CD4-positive, alpha-beta T cell (primary cell): ENCODE data around the gene ZNF335. TPM values are rescaled to one million over a fixed set of nuclear protein-coding genes. Genes with fewer than 3 reads are reported as not detected.
A peak's percentile ranks its signal among the peaks of the same experiment; 100 is the strongest.

Experiments
- ATAC-seq: fragments of 200-7000 bp; cut with Tn5 transposase; one replicate; pipeline ENCODE4 v1.10.0; 2022; ENCODE audit warnings: mild to moderate bottlenecking; ENCODE audit not compliant: poor library complexity
- CTCF ChIA-PET: fragments of 350-600 bp; sonication (Branson Sonifier 250); formaldehyde crosslinking; loops from one replicate; lab custom pipeline; 2021; ENCODE audit warnings: antibody characterized with exemption, inconsistent platforms; lab: Charles Lee
- POLR2A ChIA-PET: fragments of 350-600 bp; sonication (Branson Sonifier 250); formaldehyde crosslinking; loops from one replicate; lab custom pipeline; 2021; ENCODE audit warnings: antibody characterized with exemption, inconsistent platforms; lab: Charles Lee
- DNase-seq, 14 experiments: peaks; one replicate each; pipeline ENCODE4 v3.0.0-alpha.2; 2013 to 2020; ENCODE audit warnings: mixed read lengths in 2 of 14
- H3K27ac ChIP-seq, 2 donors: one replicate each; pipeline versions ENCODE4 v1.5.1 to v1.7.0; 2013; ENCODE audit warnings: low read length in 2 of 2, low read depth in 1 of 2, mild to moderate bottlenecking in 1 of 2
- H3K27me3 ChIP-seq, 2 experiments: 1 replicate in 1 of 2; 2 replicates in 1 of 2; pipeline versions ENCODE4 v1.6.1 to v1.7.0; 2013; ENCODE audit warnings: low read length in 2 of 2, control low read depth in 1 of 2, mild to moderate bottlenecking in 1 of 2, moderate library complexity in 1 of 2; ENCODE audit not compliant: insufficient read depth in 2 of 2, control insufficient read depth in 1 of 2
- H3K36me3 ChIP-seq: one replicate; pipeline ENCODE4 v1.6.1; 2013; ENCODE audit warnings: low read length, control low read depth; ENCODE audit not compliant: insufficient read depth
- H3K4me1 ChIP-seq: one replicate; pipeline ENCODE4 v1.6.1; 2013; ENCODE audit warnings: low read length, control low read depth; ENCODE audit not compliant: insufficient read depth
- H3K4me3 ChIP-seq: one replicate; pipeline ENCODE4 v1.5.1; 2013; ENCODE audit warnings: mild to moderate bottlenecking, low read length, moderate library complexity
- H3K9me3 ChIP-seq, 2 experiments: 1 replicate in 1 of 2; 2 replicates in 1 of 2; pipeline versions ENCODE4 v1.6.1 to v1.7.0; 2013; ENCODE audit warnings: low read length in 2 of 2, mild to moderate bottlenecking in 2 of 2, control low read depth in 1 of 2, moderate library complexity in 1 of 2; ENCODE audit not compliant: control insufficient read depth in 1 of 2, insufficient read depth in 1 of 2
- H3K27ac Mint-ChIP-seq: one replicate; pipeline ENCODE4 v1.8.0; 2020; ENCODE audit warnings: mixed read lengths
- H3K27me3 Mint-ChIP-seq: one replicate; pipeline ENCODE4 v1.8.0; 2021; ENCODE audit warnings: mixed read lengths
- H3K36me3 Mint-ChIP-seq: one replicate; pipeline ENCODE4 v1.8.0; 2021; ENCODE audit warnings: low read depth, mixed read lengths
- H3K4me1 Mint-ChIP-seq: one replicate; pipeline ENCODE4 v1.8.0; 2021; ENCODE audit warnings: low read depth, mixed read lengths
- H3K4me3 Mint-ChIP-seq: one replicate; pipeline ENCODE4 v1.8.0; 2020; ENCODE audit warnings: mild to moderate bottlenecking, mixed read lengths
- H3K9me3 Mint-ChIP-seq: one replicate; pipeline ENCODE4 v1.8.0; 2020; ENCODE audit warnings: mixed read lengths
- intact Hi-C, 2 experiments: fragments of 100-400 bp; cut with DNase I in 1 of 2; cut with micrococcal nuclease in 1 of 2; formaldehyde crosslinking; loops; one replicate each; pipeline versions ENCODE4 v1.15.1 to v1.9.0; 2023 to 2025; cut with DNase I, micrococcal nuclease
- total RNA-seq, 174 experiments: library from RNA in 2 of 174; stranded (reverse) in 2 of 174; gene quantifications; one replicate each; pipeline ENCODE4 v1.2.3 and lab custom pipeline; 2021 to 2026
- TF ChIP-seq, protein P1 (sequence below): fragments of 200-600 bp; IDR thresholded peaks from one replicate; pipeline ENCODE4 v1.8.0; 2022; ENCODE audit warnings: antibody characterized with exemption, mild to moderate bottlenecking

Gene ZNF335
- total RNA-seq, 2 experiments from 2014 or later, result 67.3 to 74.6 TPM

GRCh38 chr20:46001498-46001897, 29.5 kb upstream of the ZNF335 start:
- ATAC-seq (no peak), DNase-seq (no peak)
- Mint-ChIP-seq H3K36me3 (no peaks in the 10 kb centered on the region), H3K4me3 (no peak overlapping the region), H3K27me3 (peaks cover 4% of the 10 kb centered on the region), H3K27ac (no peak overlapping the region), H3K4me1 (peaks cover 83% of the 10 kb centered on the region), H3K9me3 (no peaks in the 10 kb centered on the region)
- intact Hi-C loops, result no loop called here
- TF ChIP-seq, protein P1, sequence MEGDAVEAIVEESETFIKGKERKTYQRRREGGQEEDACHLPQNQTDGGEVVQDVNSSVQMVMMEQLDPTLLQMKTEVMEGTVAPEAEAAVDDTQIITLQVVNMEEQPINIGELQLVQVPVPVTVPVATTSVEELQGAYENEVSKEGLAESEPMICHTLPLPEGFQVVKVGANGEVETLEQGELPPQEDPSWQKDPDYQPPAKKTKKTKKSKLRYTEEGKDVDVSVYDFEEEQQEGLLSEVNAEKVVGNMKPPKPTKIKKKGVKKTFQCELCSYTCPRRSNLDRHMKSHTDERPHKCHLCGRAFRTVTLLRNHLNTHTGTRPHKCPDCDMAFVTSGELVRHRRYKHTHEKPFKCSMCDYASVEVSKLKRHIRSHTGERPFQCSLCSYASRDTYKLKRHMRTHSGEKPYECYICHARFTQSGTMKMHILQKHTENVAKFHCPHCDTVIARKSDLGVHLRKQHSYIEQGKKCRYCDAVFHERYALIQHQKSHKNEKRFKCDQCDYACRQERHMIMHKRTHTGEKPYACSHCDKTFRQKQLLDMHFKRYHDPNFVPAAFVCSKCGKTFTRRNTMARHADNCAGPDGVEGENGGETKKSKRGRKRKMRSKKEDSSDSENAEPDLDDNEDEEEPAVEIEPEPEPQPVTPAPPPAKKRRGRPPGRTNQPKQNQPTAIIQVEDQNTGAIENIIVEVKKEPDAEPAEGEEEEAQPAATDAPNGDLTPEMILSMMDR, result no peak
- Histone ChIP-seq H3K36me3 (no peaks in the 10 kb centered on the region), H3K4me1 (peaks cover 86% of the 10 kb centered on the region), H3K27ac (no peak overlapping the region), H3K9me3 (no peaks in the 10 kb centered on the region), H3K4me3 (no peak overlapping the region), H3K27me3 (no peaks in the 10 kb centered on the region)
- CTCF ChIA-PET, result interaction anchor here (4.0 to 4.3 kb wide), 2 partner anchors 12 to 14 kb away, joined by 13 to 20 read pairs; no protein-coding TSS in a partner anchor
- POLR2A ChIA-PET, result no interaction called here

- TF ChIP-seq, protein P1, result no peak
- peak in 4 of 14 experiments; percentile 23 to 48 (median 40) for DNase-seq
These were observed 28.4 kb upstream of the ZNF335 start for GRCh38 chr20:46000262-46000996.

DNA sequence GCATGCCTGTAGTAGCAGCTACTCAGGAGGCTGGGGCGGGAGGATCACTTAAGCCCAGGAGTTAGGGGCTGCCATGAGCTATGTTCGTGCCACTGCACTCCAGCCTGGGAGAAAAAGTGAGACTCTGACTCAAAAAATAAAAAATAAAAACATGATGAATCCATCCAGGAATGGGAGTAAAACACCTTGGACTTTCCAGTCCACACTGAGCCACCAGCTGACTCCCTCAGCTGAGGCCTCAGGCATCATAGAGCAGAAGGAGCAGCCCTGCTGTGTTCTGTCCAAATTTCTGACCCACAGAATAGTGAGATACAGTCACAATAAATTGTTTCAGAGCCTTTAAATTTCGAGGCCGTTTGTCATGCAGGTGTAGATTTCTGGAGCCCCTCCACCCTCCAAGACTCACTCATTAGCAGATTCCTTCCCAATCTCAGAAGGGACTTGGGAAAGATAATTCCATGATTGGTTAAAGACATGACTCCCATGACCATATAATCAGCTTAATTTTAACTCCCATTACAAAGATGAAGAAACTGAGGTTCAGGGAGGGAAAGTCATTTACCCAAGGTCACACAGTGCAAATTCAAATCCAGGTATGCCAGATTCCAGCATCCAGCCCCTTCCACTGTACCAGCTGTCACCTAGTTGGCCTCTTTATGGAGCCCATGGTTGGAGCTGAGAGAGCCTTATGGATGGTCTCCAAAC, 27.7 kb upstream of the ZNF335 start:
- Mint-ChIP-seq H3K4me3 (peak overlapping the region; percentile 25), H3K4me1 (peaks cover 79% of the 10 kb centered on the region), H3K27ac (no peak overlapping the region), H3K27me3 (no peaks in the 10 kb centered on the region), H3K36me3 (no peaks in the 10 kb centered on the region), H3K9me3 (no peaks in the 10 kb centered on the region)
- Histone ChIP-seq H3K36me3 (no peaks in the 10 kb centered on the region), H3K27me3 (no peaks in the 10 kb centered on the region), H3K4me3 (no peak overlapping the region), H3K4me1 (peaks cover 79% of the 10 kb centered on the region), H3K27ac (no peak overlapping the region), H3K9me3 (no peaks in the 10 kb centered on the region)
- TF ChIP-seq, protein P1, result no peak
- ATAC-seq (no peak), DNase-seq (no peak)
- ChIA-PET CTCF (interaction anchor here (4.0 to 4.3 kb wide), 2 partner anchors 12 to 14 kb away, joined by 13 to 20 read pairs; no protein-coding TSS in a partner anchor), POLR2A (interaction anchor here (1.0 to 2.3 kb wide), 2 partner anchors 12 to 28 kb away, joined by 5 to 8 read pairs; partner anchors contain the start of gene ZNF335)
- intact Hi-C loops, result loop anchor here in 1 of 2 experiments (1.0 kb wide), 1 partner anchor 11 kb away; no protein-coding TSS in a partner anchor

More at GRCh38 chr20:46000262-46000996, 28.4 kb upstream of the ZNF335 start:
- Mint-ChIP-seq H3K9me3 (no peaks in the 10 kb centered on the region), H3K4me1 (peaks cover 79% of the 10 kb centered on the region), H3K4me3 (peak overlapping the region; percentile 66), H3K27me3 (peaks cover 4% of the 10 kb centered on the region), H3K36me3 (no peaks in the 10 kb centered on the region), H3K27ac (peak overlapping the region; percentile 37)
- intact Hi-C loops, result loop anchor here in 1 of 2 experiments (1.0 kb wide), 1 partner anchor 10 kb away; no protein-coding TSS in a partner anchor
- Histone ChIP-seq H3K9me3 (no peaks in the 10 kb centered on the region), H3K36me3 (no peaks in the 10 kb centered on the region), H3K4me1 (peaks cover 79% of the 10 kb centered on the region), H3K4me3 (no peak overlapping the region), H3K27ac (no peak overlapping the region), H3K27me3 (no peaks in the 10 kb centered on the region)
- POLR2A ChIA-PET, result interaction anchor here (2.3 kb wide), 1 partner anchor 29 kb away, joined by 8 read pairs; the partner anchor contains the start of gene ZNF335
- ATAC-seq, result peak; percentile 43
- CTCF ChIA-PET, result interaction anchor here (4.0 to 4.3 kb wide), 2 partner anchors 13 kb away, joined by 13 to 20 read pairs; no protein-coding TSS in a partner anchor
